Stimulated activated CD8-positive, alpha-beta memory T cell treated with anti-CD3 and anti-CD28 coated beads, Interleukin-7, amount 100 ng/mL, for 4 hours (primary cell): ENCODE data around the gene ART3.
"Not testable (repeated sequence)": the region's sequence is repeated elsewhere in the genome, so short reads cannot be mapped to it uniquely, and the experiment has no call there.

Source experiments
- DNase-seq, 2 donors: peaks; one replicate each; pipeline ENCODE4 v3.0.0-alpha.2; 2020; ENCODE audit warnings: low read depth in 2 of 2

ART3 gene

GRCh38 chr4:76074468-76074867 is at the start of gene ART3:
ART3 (plus strand) TSS chr4:76074709; CDS start chr4:76075890, 1,181 bp downstream.
- no peak for DNase-seq

GRCh38 chr4:76028350-76028765 is 46.2 kb upstream of the ART3 start:
- DNase-seq: no peak

GRCh38 chr4:76029300-76029699 is 45.2 kb upstream of the ART3 start:
- no peak for DNase-seq

GRCh38 chr4:76035141-76035540 is 39.4 kb upstream of the ART3 start:
- no peak for DNase-seq

- no peak for DNase-seq
These were observed 38.6 kb upstream of the ART3 start, which contains the start of gene CXCL11 for GRCh38 chr4:76035799-76036380. CXCL11 (minus strand) TSS chr4:76036070; CDS start chr4:76035987, 83 bp downstream.

- DNase-seq: no peak
These were observed 37.7 kb upstream of the ART3 start for GRCh38 chr4:76036855-76037254.

- not testable (repeated sequence) for DNase-seq
These were observed 32.1 kb upstream of the ART3 start for GRCh38 chr4:76042241-76042998.

GRCh38 chr4:76043306-76043705 is 31.2 kb upstream of the ART3 start:
- not testable (repeated sequence) for DNase-seq

GRCh38 chr4:76044686-76045085 is 29.8 kb upstream of the ART3 start:
- DNase-seq: not testable (repeated sequence)

GRCh38 chr4:76049860-76050416 is 24.6 kb upstream of the ART3 start:
- DNase-seq: not testable (repeated sequence)

- not testable (repeated sequence) for DNase-seq
These were observed 23.9 kb upstream of the ART3 start for GRCh38 chr4:76050560-76051050.

- no peak for DNase-seq
These were observed 20.8 kb upstream of the ART3 start for GRCh38 chr4:76053730-76054129.

GRCh38 chr4:76055016-76055415 is 19.5 kb upstream of the ART3 start:
- DNase-seq: no peak

- DNase-seq: no peak
These were observed 19.1 kb upstream of the ART3 start for GRCh38 chr4:76055421-76055820.

GRCh38 chr4:76058302-76058701 is 16.2 kb upstream of the ART3 start:
- DNase-seq: no peak

GRCh38 chr4:76058888-76059426 is 15.6 kb upstream of the ART3 start:
- no peak for DNase-seq

GRCh38 chr4:76059750-76060149 is 14.8 kb upstream of the ART3 start:
- DNase-seq: no peak

- no peak for DNase-seq
These were observed 14.0 kb upstream of the ART3 start for GRCh38 chr4:76060506-76060905.

- DNase-seq: no peak
These were observed 13.1 kb upstream of the ART3 start for GRCh38 chr4:76061421-76061820.

GRCh38 chr4:76061982-76062381 is 12.5 kb upstream of the ART3 start:
- DNase-seq: no peak

- DNase-seq: no peak
These were observed 8.0 kb upstream of the ART3 start for GRCh38 chr4:76066546-76066945.

- peak; percentile 21 to 49 for DNase-seq
These were observed 6.7 kb upstream of the ART3 start for GRCh38 chr4:76067652-76068286.
